GM18868 (cell line): Measurements from ENCODE around the gene PXDN.
"Not testable (repeated sequence)": the region's sequence is repeated elsewhere in the genome, so short reads cannot be mapped to it uniquely, and the experiment has no call there.

Experiments used
- ATAC-seq: cut with Tn5 transposase; IDR thresholded peaks from one replicate; pipeline ENCODE4 v1.9.1; 2021; ENCODE audit warnings: mild to moderate bottlenecking, moderate library complexity; ENCODE audit not compliant: unreplicated experiment

Gene PXDN

DNA sequence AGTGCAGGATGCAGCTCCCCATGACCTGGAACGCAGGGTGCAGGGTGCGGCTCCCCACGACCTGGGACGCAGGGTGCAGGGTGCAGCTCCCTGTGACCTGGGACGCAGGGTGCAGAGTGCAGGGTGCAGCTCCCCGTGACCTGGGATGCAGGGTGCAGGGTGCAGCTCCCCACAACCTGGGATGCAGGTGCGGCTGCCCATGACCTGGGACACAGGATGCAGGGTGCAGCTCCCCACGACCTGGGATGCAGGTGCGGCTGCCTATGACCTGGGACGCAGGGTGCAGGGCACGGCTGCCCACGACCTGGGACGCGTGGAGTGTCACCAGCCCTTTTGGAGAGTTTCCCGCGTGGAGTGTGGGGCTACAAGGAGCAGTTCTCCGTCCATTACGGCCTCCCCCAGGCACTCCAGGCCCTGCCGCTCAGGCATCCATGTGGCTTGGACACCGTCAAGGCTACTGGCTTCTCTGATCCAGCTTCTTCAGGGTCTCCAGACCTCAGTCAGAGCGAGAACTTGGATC is 38.7 kb downstream of the PXDN start:
- no peak for ATAC-seq

DNA sequence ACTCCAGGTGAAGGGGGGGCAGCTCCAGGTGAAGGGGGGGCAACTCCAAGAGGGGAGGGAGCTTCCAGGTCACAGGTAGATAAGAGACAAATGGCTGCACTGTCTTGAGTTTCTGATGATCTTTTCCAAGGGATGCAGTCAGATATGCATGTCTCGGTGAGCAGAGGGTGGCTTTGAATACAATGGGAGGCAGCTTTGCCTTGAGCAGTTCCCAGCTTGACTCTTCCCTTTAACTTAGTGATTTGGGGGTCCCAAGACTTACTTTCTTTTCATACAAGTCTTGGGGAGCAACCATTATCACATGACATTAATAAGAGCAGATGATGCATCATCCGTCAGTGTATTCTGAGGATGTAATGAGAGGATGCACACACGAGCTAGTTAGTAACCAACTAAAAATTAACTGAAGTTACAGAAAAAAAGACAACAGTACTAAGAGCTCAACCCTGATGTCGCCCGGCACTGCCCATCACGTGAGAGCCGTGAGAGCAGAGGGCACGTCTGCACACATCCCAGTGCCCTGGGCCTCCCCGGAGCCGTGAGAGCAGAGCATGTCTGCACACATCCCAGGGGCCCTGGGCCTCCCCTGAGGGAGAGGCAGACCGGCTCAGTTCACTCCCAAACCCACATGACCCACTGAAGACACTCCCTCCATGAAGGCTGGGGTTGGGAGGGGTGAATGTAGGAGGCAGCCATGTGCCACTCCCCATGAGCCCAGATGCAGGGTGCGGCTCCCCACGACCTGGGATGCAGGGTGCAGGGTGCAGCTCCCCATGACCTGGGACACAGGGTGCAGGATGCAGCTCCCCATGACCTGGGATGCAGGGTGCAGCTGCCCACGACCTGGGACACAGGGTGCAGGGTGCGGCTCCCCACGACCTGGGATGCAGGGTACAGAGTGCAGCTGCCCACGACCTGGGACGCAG is 39.4 kb downstream of the PXDN start:
- ATAC-seq: no peak

DNA sequence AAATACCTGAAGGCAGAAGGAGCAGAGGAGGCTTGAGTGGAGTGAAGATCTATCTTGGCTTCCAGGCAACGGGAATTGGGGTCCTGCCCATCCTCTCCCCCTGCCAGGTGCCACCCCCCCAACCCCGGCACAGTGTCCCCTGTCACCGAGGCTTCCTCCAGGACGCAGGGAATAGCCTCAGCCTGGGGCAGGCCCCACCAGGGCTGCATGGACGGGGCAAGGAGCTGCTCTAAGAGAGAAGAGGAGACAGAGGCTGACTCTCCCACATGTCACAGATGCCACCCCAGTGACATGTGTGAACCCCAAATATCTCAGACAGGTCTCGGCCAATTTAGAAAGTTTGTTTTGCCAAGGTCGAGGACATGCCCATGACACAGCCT is 42.1 kb downstream of the PXDN start:
- ATAC-seq: no peak

DNA sequence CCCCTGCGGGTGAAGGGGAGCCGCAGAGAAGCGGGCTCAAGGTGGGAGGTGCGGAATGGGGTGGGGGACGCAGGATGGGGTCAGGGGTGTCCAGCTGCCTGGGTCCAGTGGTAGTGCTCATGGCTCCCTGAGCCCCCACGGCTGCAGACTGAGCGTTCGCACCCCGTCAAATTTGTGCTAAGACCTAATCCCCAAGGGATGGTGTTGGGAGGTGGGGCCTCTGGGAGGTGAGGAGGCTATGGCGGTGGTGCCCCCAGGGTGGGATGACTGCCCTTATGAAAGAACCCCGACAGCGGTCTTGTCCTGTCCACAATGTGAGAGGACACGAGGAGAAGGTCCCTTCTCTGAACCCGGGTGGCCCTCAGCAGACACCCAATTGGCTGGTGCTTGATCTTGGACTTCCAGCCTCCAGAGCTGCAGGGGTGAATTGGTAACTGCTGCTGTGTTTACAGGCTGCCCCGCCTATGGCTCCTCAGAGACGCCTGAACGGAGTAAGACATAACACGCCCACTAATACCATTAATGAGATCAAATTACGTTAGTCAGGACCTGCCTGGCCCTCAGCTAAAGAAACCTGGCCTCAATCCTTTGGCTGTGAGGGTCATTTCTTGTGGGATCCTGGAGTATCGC is 42.6 kb downstream of the PXDN start:
- ATAC-seq: no peak

GRCh38 chr2:1701020-1701419 is 43.3 kb downstream of the PXDN start:
- ATAC-seq: no peak

DNA sequence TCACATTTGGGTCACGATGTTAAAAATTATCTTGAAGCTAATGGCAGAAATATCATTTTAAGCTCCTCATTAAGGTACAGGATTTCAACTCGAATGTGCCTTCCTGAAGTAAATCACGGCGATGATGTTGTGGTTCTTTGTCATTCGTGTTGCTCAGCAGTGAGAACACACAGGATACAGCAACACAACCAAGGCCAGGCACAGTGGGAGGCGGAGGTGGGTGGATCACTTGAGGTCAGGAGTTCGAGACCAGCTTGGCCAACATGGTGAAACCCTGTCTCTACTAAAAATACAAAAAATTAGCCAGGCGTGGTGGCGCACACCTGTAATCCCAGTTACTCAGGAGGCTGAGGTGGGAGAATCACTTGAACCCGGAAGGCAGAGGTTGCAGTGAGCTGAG is 43.9 kb downstream of the PXDN start:
- not testable (repeated sequence) for ATAC-seq

- no peak for ATAC-seq
Observed at GRCh38 chr2:1698188-1698945, 45.9 kb downstream of the PXDN start.

DNA sequence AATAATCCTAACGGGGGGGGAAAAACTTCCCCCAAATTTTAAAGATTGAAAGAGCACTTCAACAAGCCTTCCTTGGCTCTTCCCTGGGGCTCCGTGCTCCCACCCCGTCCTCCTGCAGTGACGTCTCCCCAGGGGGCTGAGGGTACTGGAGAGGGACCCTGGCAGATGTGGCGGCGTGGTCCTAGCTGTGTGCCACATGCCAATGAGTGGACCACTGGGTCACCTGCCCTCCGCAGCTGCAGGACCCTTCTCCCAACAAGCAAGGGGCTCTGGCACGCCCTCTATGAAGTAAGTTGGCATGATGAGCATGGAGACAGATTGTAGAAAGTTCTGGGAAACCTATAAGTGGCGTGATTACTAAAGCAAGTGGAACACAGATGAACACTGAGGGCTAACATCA is 46.7 kb downstream of the PXDN start:
- no peak for ATAC-seq

- ATAC-seq: no peak
Observed at GRCh38 chr2:1696472-1696871, 47.8 kb downstream of the PXDN start.

DNA sequence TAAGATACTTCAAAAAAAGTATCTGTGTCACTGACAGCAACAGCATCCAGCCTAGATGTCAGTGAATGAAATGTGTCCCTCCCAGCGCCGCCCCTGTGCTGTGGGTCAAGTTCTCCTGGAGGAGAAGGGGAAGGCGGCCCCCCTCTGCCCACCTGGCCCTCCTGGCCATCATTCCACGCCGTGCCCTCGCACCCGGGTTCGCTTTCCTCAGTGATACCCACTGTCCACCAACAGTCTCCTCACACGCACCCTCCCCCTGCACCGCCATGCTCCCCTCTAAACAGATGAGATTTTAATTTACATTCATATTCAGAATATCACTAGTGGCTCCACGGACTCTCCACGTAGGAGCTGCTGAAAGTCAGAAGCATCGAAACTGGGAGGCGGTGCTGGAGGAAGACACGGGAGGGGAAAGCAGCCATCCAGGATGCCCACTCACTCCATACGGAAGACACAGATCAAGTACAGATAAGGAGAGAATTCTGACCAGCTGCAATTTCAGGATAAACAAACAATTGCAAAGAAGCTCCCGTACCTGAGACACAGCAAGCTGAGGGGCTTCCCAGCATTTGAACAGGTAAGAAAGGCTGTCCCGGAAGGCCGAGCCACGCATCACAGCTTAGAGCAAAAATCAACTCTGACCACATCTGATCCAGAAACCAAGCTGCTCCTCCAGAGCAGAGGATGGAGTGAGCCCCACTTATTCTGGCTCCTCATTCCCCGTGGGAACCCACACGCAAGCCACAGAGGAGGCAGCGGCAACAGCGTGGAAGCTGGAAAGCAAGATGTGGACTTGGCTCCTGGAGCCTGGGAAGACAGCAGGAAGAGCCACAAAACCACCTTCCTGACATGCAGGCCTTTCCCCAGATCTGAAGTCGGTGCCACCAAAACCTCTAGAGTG is 49.7 kb downstream of the PXDN start:
- ATAC-seq: no peak

DNA sequence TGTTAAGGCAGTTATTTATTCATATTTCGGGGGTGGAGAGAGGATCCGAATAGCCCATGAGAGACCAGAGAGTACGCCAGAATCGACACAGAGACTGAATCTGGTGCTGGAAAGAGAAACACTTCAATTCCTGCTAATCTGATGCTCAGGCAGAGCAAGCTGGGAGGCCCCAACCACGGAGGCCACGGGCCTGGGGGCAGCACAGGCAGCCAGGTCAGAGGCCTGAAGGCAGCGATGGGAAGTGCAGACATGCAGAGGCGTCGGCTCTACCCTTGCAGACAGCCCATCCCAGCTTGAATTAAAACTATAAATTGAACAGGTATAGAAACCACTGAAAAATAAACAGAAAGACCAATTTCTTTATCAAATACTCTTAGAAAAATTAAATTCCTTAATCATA is 50.6 kb downstream of the PXDN start:
- no peak for ATAC-seq

DNA sequence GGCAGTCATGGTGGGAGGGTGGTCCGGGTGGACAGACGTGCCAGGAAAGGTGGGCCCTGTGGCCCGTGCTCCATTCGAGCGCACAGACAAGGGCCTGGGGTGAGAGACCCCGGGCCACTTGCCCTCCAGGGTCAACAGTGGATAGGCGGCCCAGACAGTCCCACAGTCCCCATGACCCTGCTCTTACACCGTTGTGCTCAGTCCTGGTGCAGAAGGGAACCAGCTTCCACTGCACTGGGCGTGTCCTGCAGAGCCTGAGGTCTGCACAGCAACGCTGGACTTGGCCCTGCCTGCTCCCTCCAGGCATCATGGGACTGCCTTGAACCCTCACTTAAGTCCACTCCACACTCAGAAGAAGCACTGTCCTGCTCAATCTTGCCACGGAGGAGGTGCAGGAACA is 52.0 kb downstream of the PXDN start:
- no peak for ATAC-seq

- ATAC-seq: no peak
Observed at GRCh38 chr2:1691366-1691765, 52.9 kb downstream of the PXDN start.

GRCh38 chr2:1690056-1690775 is 54.1 kb downstream of the PXDN start:
- ATAC-seq: no peak

GRCh38 chr2:1688859-1689258 is 55.5 kb downstream of the PXDN start:
- no peak for ATAC-seq

- ATAC-seq: no peak
Observed at GRCh38 chr2:1688161-1688560, 56.2 kb downstream of the PXDN start.

GRCh38 chr2:1687254-1687653 is 57.1 kb downstream of the PXDN start:
- no peak for ATAC-seq

GRCh38 chr2:1686784-1687105 is 57.6 kb downstream of the PXDN start:
- no peak for ATAC-seq

DNA sequence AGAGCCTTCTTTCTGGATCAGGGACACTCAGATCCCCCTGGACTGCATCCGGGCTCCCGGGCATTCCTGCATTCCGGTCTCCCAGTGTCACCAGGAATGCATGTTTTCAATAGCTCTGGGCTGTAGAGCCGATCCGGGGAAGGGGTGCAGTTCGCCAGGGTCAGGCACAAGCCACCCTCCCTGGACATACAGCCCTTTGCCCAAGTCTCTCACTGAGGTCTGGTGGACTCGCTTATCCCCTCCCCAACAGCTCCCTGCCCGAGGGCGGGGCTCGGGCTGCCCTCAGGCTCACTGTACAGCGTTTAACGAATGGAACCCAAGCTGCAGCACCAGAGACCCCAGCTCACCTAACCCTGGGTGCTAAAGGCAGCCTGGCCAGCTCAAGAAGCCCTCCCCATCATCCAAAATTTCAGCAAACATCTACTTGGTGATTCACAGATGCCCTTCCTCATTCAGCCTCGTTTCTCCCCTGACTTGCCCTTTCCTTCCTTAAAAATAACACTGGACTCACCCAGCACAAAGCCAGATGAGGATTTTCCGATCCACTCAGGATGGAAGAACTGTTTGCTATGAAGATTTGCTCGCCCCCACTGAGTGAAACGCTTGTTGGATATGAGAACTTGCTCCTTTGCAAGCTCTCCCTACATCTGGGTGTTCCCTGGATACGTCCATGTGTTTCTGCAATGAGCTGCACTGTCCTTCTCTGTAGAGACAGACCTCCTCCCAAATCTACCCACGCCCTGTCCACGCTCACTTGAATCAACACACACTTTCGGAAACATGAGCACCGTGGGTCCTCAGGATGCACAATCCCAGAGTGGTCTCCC is 58.1 kb downstream of the PXDN start:
- ATAC-seq: no peak
